ENCODE measurements around the gene DLG5.

The DLG5 gene

GRCh38 chr10:77881222-77881621 lies 45.3 kb downstream of the DLG5 start:
- Histone ChIP-seq H3K4me2 (ENCODE audit: low read length) (no peak overlapping the region), H3K79me2 (ENCODE audit: low read length) (no peaks in the 10 kb centered on the region), H3K9ac (ENCODE audit: low read length) (no peak overlapping the region), H2AFZ (ENCODE audit: low read depth, low read length) (no peak overlapping the region), H4K20me1 (ENCODE audit: insufficient read depth, low read length) (no peaks in the 10 kb centered on the region), H3K4me3 (ENCODE audit: low read length) (no peak overlapping the region), H3K36me3 (replicated peaks; ENCODE audit: low read depth, low read length) (no peaks in the 10 kb centered on the region), H3K27ac (ENCODE audit: low read length) (no peak overlapping the region), H3K27me3 (ENCODE audit: low read depth, low read length) (no peaks in the 10 kb centered on the region), H3K4me1 (ENCODE audit: low read length) (peaks cover 14% of the 10 kb centered on the region), H3K9me3 (ENCODE audit: insufficient read depth, low read length) (no peaks in the 10 kb centered on the region)
- TF ChIP-seq EZH2phosphoT487 (IDR thresholded peaks at IDR 0.05; ENCODE audit: low read depth) (no peak), CTCF (IDR thresholded peaks at IDR 0.05; ENCODE audit: low read depth, low read length) (no peak)

DNA sequence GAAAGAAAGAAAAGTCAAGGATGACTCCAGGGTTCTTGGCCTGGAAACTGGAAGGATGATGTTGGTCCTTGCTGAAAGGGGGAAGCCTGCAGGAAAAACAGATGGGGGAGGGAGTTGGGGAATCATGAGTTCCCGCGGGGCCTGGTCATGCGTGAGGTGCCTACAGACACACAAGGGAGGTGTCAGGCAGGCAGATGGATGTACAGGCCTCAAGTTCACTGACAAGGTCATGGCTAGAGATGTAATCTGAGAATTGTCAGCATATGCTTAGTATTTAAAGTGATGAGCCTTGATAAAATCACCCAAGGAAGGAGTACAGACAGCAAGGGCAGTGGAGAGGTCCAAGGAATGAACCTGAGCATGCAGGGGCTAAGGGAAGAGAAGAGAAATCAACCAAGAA lies 46.8 kb downstream of the DLG5 start:
- no peak overlapping the region for H2AFZ ChIP-seq (ENCODE audit: low read depth, low read length)
- TF ChIP-seq CTCF (IDR thresholded peaks at IDR 0.05; ENCODE audit: low read depth, low read length) (no peak), EZH2phosphoT487 (IDR thresholded peaks at IDR 0.05; ENCODE audit: low read depth) (no peak)
- no peaks in the 10 kb centered on the region for H4K20me1 ChIP-seq (ENCODE audit: insufficient read depth, low read length)
- H3K4me2 ChIP-seq (ENCODE audit: low read length) = no peak overlapping the region
- H3K27me3 ChIP-seq (ENCODE audit: low read depth, low read length) = no peaks in the 10 kb centered on the region
- no peak overlapping the region for H3K9ac ChIP-seq (ENCODE audit: low read length)
- peaks cover 8% of the 10 kb centered on the region for H3K4me1 ChIP-seq (ENCODE audit: low read length)
- H3K79me2 ChIP-seq (ENCODE audit: low read length) = no peaks in the 10 kb centered on the region
- no peak overlapping the region for H3K4me3 ChIP-seq (ENCODE audit: low read length)
- H3K27ac ChIP-seq (ENCODE audit: low read length) = no peak overlapping the region
- H3K36me3 ChIP-seq (replicated peaks; ENCODE audit: low read depth, low read length) = no peaks in the 10 kb centered on the region
- no peaks in the 10 kb centered on the region for H3K9me3 ChIP-seq (ENCODE audit: insufficient read depth, low read length)

DNA sequence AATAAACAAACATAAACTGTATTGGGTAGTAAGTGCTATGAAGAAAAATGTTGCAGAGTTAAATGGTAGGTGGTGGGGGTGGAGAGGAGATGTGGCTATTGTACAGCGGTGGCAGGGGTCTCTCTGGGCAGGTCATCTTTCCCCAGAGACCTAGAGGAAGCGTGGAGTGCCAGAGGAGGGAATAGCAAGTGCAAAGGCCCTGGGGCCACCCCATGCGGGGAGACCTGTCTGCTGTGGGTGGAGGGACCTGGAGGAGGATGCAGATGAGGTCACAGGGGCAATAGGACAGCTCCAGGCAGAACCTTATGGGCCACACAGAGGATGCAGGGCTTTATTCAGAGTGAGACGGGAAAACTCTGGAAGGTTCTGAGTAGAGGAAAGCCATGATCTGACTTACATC lies 47.5 kb downstream of the DLG5 start:
- H4K20me1 ChIP-seq (ENCODE audit: insufficient read depth, low read length) = no peaks in the 10 kb centered on the region

DNA sequence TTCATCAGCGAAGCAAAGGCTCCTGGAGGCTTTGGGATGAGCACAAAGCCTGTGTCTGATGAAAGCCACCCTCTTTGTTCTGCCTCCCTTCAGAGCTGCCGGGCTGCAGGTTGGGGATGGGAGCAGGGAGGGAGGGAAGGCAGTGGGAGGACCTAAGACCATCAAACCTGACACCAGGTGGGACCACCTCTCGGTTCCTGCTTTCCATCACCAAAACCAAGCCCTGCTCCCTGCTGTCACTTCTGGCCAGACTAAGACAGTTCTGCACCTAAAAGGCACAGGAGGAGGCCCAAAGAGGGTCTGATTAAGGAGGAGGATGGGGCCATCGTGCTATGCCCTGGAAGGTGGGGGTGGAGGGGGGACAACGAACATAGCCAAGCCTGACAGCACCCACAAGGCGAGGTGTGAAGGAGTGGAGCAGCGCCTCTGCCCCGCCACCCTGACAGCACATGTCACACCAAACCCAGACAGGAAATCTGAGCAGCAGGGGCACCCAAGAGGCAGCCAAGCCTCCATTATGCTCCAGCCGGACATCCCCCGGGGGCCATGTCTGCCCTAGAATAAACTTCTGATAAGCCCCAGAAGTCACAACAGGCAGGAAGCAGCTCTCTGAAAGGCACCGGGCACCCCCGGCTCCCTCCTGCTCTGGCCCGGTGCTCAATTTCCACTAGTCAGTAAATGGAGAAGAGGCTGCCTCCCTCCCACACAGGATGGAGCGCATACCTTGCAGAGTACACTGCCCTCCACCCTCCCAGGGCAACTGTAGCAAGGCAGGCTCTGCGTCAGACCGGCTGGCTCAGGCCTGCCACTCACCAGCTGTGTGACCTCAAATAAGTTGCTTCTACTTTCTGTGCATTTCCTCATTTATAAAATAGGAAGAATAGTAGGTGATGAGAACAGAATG lies 48.9 kb downstream of the DLG5 start:
- Histone ChIP-seq H3K27ac (ENCODE audit: low read length) (no peak overlapping the region), H3K4me3 (ENCODE audit: low read length) (no peak overlapping the region), H3K27me3 (ENCODE audit: low read depth, low read length) (no peaks in the 10 kb centered on the region), H3K79me2 (ENCODE audit: low read length) (no peaks in the 10 kb centered on the region), H3K9ac (ENCODE audit: low read length) (no peak overlapping the region), H3K4me2 (ENCODE audit: low read length) (peak overlapping the region; percentile 6), H3K36me3 (replicated peaks; ENCODE audit: low read depth, low read length) (no peaks in the 10 kb centered on the region), H3K9me3 (ENCODE audit: insufficient read depth, low read length) (no peaks in the 10 kb centered on the region), H3K4me1 (ENCODE audit: low read length) (peaks cover 21% of the 10 kb centered on the region), H4K20me1 (ENCODE audit: insufficient read depth, low read length) (no peaks in the 10 kb centered on the region), H2AFZ (ENCODE audit: low read depth, low read length) (no peak overlapping the region)
- TF ChIP-seq CTCF (IDR thresholded peaks at IDR 0.05; ENCODE audit: low read depth, low read length) (no peak), EZH2phosphoT487 (IDR thresholded peaks at IDR 0.05; ENCODE audit: low read depth) (no peak)

More for the DNA sequence above, 47.5 kb downstream of the DLG5 start:
- Histone ChIP-seq H3K79me2 (ENCODE audit: low read length) (no peaks in the 10 kb centered on the region), H3K9me3 (ENCODE audit: insufficient read depth, low read length) (no peaks in the 10 kb centered on the region), H3K4me2 (ENCODE audit: low read length) (no peak overlapping the region), H3K27ac (ENCODE audit: low read length) (no peak overlapping the region), H3K36me3 (replicated peaks; ENCODE audit: low read depth, low read length) (no peaks in the 10 kb centered on the region), H3K27me3 (ENCODE audit: low read depth, low read length) (no peaks in the 10 kb centered on the region), H3K4me3 (ENCODE audit: low read length) (no peak overlapping the region), H3K4me1 (ENCODE audit: low read length) (peaks cover 11% of the 10 kb centered on the region), H3K9ac (ENCODE audit: low read length) (no peak overlapping the region), H2AFZ (ENCODE audit: low read depth, low read length) (no peak overlapping the region)
- TF ChIP-seq EZH2phosphoT487 (IDR thresholded peaks at IDR 0.05; ENCODE audit: low read depth) = no peak

Data from OCI-LY3 (cell line).